Esophagus squamous epithelium (tissue), 4 donors: ENCODE results near the gene SPSB1.

Experiments
- POLR2A ChIP-seq, 4 donors: fragments of 450-650 bp; IDR thresholded peaks; one replicate each; pipeline ENCODE4 v1.6.1; 2017; ENCODE audit warnings: antibody characterized with exemption in 4 of 4, mild to moderate bottlenecking in 4 of 4, moderate library complexity in 3 of 4
- TF ChIP-seq, protein P1 (sequence below), 6 experiments: fragments of 450-650 bp in 4 of 6; fragments of 200-600 bp in 2 of 6; sonication (generic) in 2 of 6; IDR thresholded peaks; one replicate each; pipeline ENCODE4 v1.5.1; 2016 to 2019; ENCODE audit warnings: antibody characterized with exemption in 6 of 6, mild to moderate bottlenecking in 4 of 6, moderate library complexity in 4 of 6

DNA sequence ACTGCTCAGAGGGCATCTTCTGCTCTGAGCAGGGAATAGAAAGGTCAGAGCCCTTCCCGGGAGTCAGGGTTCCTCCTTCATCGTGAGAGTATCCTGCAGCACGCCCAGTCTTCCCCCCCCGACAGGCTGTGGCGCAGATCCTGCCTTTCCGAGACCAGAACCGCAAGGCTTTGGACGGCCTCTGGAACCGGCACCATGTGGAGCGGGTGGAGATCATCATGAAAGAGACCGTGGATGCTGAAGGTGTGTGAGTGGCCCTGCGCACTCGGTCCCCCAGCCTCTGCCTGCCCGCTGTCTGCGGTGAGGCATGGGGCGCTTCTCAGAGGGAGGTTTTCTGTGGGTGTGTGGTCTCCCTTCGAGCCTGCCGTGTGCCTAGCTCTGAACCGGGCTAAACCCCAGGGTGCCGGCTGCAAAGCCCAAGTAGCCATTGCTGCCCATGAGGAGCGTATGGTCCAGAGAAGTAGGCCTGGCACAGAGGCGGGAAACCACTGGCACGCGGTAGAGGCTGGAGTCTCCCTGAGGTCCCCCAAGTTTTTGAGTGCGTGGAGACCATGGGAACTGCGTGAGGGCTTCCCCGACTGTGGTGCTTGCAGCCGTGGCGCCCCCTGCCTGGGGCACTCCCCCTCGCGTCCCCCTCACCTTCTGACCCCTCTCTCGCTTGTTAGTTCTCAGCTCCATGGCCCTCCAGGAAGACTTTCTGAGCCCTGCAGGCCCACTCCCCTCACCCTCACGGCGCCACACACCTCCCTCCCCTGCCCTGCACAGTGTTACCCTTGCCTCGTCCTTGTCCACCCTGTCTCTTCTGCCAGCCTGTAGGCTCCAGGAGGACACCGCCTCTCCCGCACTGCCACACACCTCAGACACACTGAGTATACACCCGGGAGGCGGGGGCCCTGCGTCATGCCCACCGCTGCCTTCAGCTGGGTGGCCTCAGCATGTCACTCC is 45.6 kb upstream of the SPSB1 start:
- TF ChIP-seq, protein P1, sequence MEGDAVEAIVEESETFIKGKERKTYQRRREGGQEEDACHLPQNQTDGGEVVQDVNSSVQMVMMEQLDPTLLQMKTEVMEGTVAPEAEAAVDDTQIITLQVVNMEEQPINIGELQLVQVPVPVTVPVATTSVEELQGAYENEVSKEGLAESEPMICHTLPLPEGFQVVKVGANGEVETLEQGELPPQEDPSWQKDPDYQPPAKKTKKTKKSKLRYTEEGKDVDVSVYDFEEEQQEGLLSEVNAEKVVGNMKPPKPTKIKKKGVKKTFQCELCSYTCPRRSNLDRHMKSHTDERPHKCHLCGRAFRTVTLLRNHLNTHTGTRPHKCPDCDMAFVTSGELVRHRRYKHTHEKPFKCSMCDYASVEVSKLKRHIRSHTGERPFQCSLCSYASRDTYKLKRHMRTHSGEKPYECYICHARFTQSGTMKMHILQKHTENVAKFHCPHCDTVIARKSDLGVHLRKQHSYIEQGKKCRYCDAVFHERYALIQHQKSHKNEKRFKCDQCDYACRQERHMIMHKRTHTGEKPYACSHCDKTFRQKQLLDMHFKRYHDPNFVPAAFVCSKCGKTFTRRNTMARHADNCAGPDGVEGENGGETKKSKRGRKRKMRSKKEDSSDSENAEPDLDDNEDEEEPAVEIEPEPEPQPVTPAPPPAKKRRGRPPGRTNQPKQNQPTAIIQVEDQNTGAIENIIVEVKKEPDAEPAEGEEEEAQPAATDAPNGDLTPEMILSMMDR (IDR thresholded peaks at IDR 0.05) = no peak
- no peak for TF ChIP-seq POLR2A (IDR thresholded peaks at IDR 0.05)
